Panc1 (cell line): ENCODE measurements around the gene NR3C1. TPM values are rescaled to one million over a fixed set of nuclear protein-coding genes. Genes with fewer than 3 reads are reported as not detected.

Source experiments
- ATAC-seq: fragments of 200-7000 bp; cut with Tn5 transposase; 2 replicates; pipeline ENCODE4 v1.9.1; 2020; ENCODE audit warnings: mild to moderate bottlenecking, moderate library complexity
- BruUV-seq: library from RNA; stranded (reverse); fragments of 400-500 nt; replicated peaks from 2 replicates; lab custom pipeline; 2021; lab: Mats Ljungman, UMichigan
- CTCF ChIA-PET: fragments of 300-600 bp; sonication (Branson Sonifier 250); formaldehyde crosslinking; loops from one replicate; lab custom pipeline; 2022; ENCODE audit warnings: antibody characterized with exemption; lab: Charles Lee
- POLR2A ChIA-PET: fragments of 300-600 bp; sonication (Branson Sonifier 250); formaldehyde crosslinking; loops from one replicate; lab custom pipeline; 2022; ENCODE audit warnings: antibody characterized with exemption; lab: Charles Lee
- DNase-seq: peaks from one replicate; pipeline ENCODE4 v3.0.0-alpha.2; 2010; ENCODE audit warnings: low read depth, low spot score
- H3K27ac ChIP-seq: 2 replicates; pipeline ENCODE4 v1.5.1; 2011; ENCODE audit warnings: mild to moderate bottlenecking, low read length, inconsistent platforms
- H3K27me3 ChIP-seq: fragments of 200-500 bp; sonication (Bioruptor generic); 2 replicates; pipeline ENCODE4 v1.6.0; 2014; ENCODE audit warnings: low read length, inconsistent platforms; ENCODE audit not compliant: control insufficient read depth, insufficient read depth
- H3K36me3 ChIP-seq: fragments of 200-500 bp; sonication (Bioruptor generic); 2 replicates; pipeline ENCODE4 v1.5.1; 2014; ENCODE audit warnings: inconsistent platforms, mild to moderate bottlenecking, low read length, moderate library complexity; ENCODE audit not compliant: control insufficient read depth, insufficient read depth
- H3K4me1 ChIP-seq: 2 replicates; pipeline ENCODE4 v1.5.1; 2011; ENCODE audit warnings: inconsistent platforms, mild to moderate bottlenecking, low read length, moderate library complexity; ENCODE audit not compliant: control insufficient read depth, insufficient read depth
- H3K4me3 ChIP-seq, 2 experiments: 2 replicates each; pipeline ENCODE4 v1.5.1; 2011 to 2012; ENCODE audit warnings: low read depth in 2 of 2, low read length in 2 of 2, mild to moderate bottlenecking in 2 of 2, inconsistent platforms in 1 of 2, moderate library complexity in 1 of 2
- H3K9me3 ChIP-seq: fragments of 200-500 bp; sonication (Bioruptor generic); 2 replicates; pipeline ENCODE4 v1.5.1; 2014; ENCODE audit warnings: low read depth, mild to moderate bottlenecking, inconsistent platforms, low read length, moderate library complexity; ENCODE audit not compliant: control insufficient read depth, insufficient read depth
- CTCF ChIP-seq: fragments of 450-650 bp; IDR thresholded peaks from 2 replicates; pipeline ENCODE4 v1.5.1; 2017; ENCODE audit warnings: mild to moderate bottlenecking
- POLR2AphosphoS5 ChIP-seq: IDR thresholded peaks from 2 replicates; pipeline ENCODE4 v1.6.1; 2012; ENCODE audit warnings: mild to moderate bottlenecking, low read depth, low read length, moderate library complexity
- REST ChIP-seq, 2 experiments: IDR thresholded peaks; 2 replicates each; pipeline ENCODE4 v1.6.1; 2011 to 2012; ENCODE audit warnings: low read depth in 2 of 2, control low read depth in 1 of 2, low read length in 1 of 2, mild to moderate bottlenecking in 1 of 2, moderate library complexity in 1 of 2; ENCODE audit not compliant: insufficient read depth in 1 of 2
- SIN3A ChIP-seq: IDR thresholded peaks from 2 replicates; pipeline ENCODE4 v1.6.1; 2012; ENCODE audit warnings: low read depth, mild to moderate bottlenecking, low read length, moderate library complexity, borderline replicate concordance; ENCODE audit not compliant: insufficient read depth
- TCF7L2 ChIP-seq: IDR thresholded peaks from 2 replicates; pipeline ENCODE4 v1.6.1; 2011; ENCODE audit warnings: mild to moderate bottlenecking, low read depth, low read length, inconsistent platforms
- in situ Hi-C: cut with HindIII; loops from 2 replicates; pipeline ENCODE4 v1.10.0; 2016; ENCODE audit warnings: low sequenced_read_pairs, low pct_unique_long_range_greater_than_20kb
- intact Hi-C: fragments of 100-400 bp; cut with micrococcal nuclease; formaldehyde crosslinking; loops from one replicate; pipeline ENCODE4 v1.10.0; 2022; ENCODE audit not compliant: unreplicated experiment
- total RNA-seq: library from RNA; stranded (reverse); gene quantifications from one replicate; pipeline ENCODE4 v1.2.1, GENCODE V29; 2021; ENCODE audit not compliant: unreplicated experiment

The NR3C1 gene
- total RNA-seq, 1 experiment from 2014 or later, result 52.6 TPM

DNA sequence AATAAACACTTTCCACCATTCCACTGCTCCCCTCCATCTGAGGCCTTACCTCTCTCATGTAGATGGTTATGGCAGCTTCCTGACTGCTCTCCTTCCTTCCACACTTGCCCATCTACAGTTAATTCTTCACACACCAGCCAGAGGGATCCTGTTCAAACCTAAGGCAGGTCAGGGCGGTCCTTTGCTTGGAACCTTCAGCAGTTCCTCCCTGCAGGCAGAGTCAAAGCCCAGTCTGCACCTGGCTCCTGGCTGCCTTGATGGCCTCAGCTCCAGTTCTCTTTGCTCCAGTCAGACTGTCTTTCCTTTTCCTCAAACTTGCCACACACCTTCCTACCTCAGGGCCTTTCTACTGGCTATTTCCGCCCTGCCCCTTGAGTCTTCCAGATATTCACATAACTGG is 30.2 kb upstream of the NR3C1 start:
- in situ Hi-C loops (no loop called here), intact Hi-C loops (no loop called here)
- Histone ChIP-seq H3K4me3 (no peak overlapping the region), H3K4me1 (no peaks in the 10 kb centered on the region), H3K27ac (no peak overlapping the region), H3K27me3 (no peaks in the 10 kb centered on the region), H3K9me3 (no peaks in the 10 kb centered on the region), H3K36me3 (no peaks in the 10 kb centered on the region)
- no peak for DNase-seq
- ATAC-seq, result no peak; the same call in 1 of the 2 replicates
- POLR2A ChIA-PET, result no interaction called here
- no peak for TF ChIP-seq CTCF
- no peak for TF ChIP-seq REST (IDR thresholded peaks at IDR 0.05; ENCODE audit: insufficient read depth in 1 of 2, low read depth in 2 of 2, low read length in 1 of 2)
- no peak for TF ChIP-seq POLR2AphosphoS5
- no peak for TF ChIP-seq SIN3A
- no peak for TF ChIP-seq TCF7L2
- BruUV-seq, result no TSS peak
- CTCF ChIA-PET, result no interaction called here

GRCh38 chr5:143432658-143433239 is 29.3 kb upstream of the NR3C1 start:
- POLR2A ChIA-PET, result no interaction called here
- Histone ChIP-seq H3K27me3 (no peaks in the 10 kb centered on the region), H3K4me3 (no peak overlapping the region), H3K27ac (no peak overlapping the region), H3K4me1 (no peaks in the 10 kb centered on the region), H3K9me3 (no peaks in the 10 kb centered on the region), H3K36me3 (no peaks in the 10 kb centered on the region)
- intact Hi-C loops, result no loop called here
- DNase-seq (no peak), ATAC-seq (no peak)
- in situ Hi-C loops, result no loop called here
- TF ChIP-seq REST (IDR thresholded peaks at IDR 0.05; ENCODE audit: insufficient read depth in 1 of 2, low read depth in 2 of 2, low read length in 1 of 2) (no peak), SIN3A (no peak), CTCF (no peak), POLR2AphosphoS5 (no peak), TCF7L2 (no peak)
- CTCF ChIA-PET, result no interaction called here
- no TSS peak for BruUV-seq
